Smooth muscle cell (in vitro differentiated cells): ENCODE measurements around the gene NDUFV1. TPM values are rescaled to one million over a fixed set of nuclear protein-coding genes. Genes with fewer than 3 reads are reported as not detected.

Experiments
- DNase-seq: peaks from one replicate; lab custom pipeline; 2025; ENCODE audit not compliant: unreplicated experiment; lab: John Stamatoyannopoulos, UW
- H2AFZ ChIP-seq: fragments of 200-600 bp; sonication (generic); 2 replicates; pipeline ENCODE4 v1.6.0; 2016; ENCODE audit warnings: antibody characterized with exemption, low read depth, mild to moderate bottlenecking
- H3F3A ChIP-seq: fragments of 200-600 bp; sonication (generic); 2 replicates; pipeline ENCODE4 v1.6.0; 2017; ENCODE audit warnings: antibody characterized with exemption, low read depth
- H3K27ac ChIP-seq: fragments of 200-600 bp; sonication (generic); 2 replicates; pipeline ENCODE4 v1.5.1; 2016; ENCODE audit warnings: low read depth, mild to moderate bottlenecking
- H3K27me3 ChIP-seq: fragments of 200-600 bp; sonication (generic); 2 replicates; pipeline ENCODE4 v1.6.1; 2016; ENCODE audit warnings: low read depth, mild to moderate bottlenecking
- H3K36me3 ChIP-seq: fragments of 200-600 bp; sonication (generic); 2 replicates; pipeline ENCODE4 v1.5.1; 2016; ENCODE audit warnings: low read depth
- H3K4me1 ChIP-seq: fragments of 200-600 bp; sonication (generic); 2 replicates; pipeline ENCODE4 v1.5.1; 2016; ENCODE audit warnings: low read depth
- H3K4me2 ChIP-seq: fragments of 200-600 bp; sonication (generic); 2 replicates; pipeline ENCODE4 v1.6.0; 2016; ENCODE audit warnings: mild to moderate bottlenecking
- H3K4me3 ChIP-seq: fragments of 200-600 bp; sonication (generic); 2 replicates; pipeline ENCODE4 v1.5.1; 2016; ENCODE audit warnings: mild to moderate bottlenecking
- H3K79me2 ChIP-seq: fragments of 200-600 bp; sonication (generic); 2 replicates; pipeline ENCODE4 v1.6.0; 2016; ENCODE audit warnings: low read depth, mild to moderate bottlenecking
- H3K9ac ChIP-seq: fragments of 200-600 bp; sonication (generic); 2 replicates; pipeline ENCODE4 v1.6.0; 2016; ENCODE audit warnings: low read depth
- H3K9me3 ChIP-seq: fragments of 200-600 bp; sonication (generic); replicated peaks from 2 replicates; pipeline ENCODE4 v1.5.1; 2016; ENCODE audit warnings: low read depth
- H4K20me1 ChIP-seq: fragments of 200-600 bp; sonication (generic); 2 replicates; pipeline ENCODE4 v1.6.0; 2016; ENCODE audit warnings: low read depth
- WGBS: methylation state at CpG from one replicate; pipeline ENCODE4 v1.1.7; 2016; ENCODE audit warnings: low lambda C conversion rate; 5-methylcytosine and 5-hydroxymethylcytosine counted together
- polyA plus RNA-seq: library from polyadenylated mRNA; unstranded; fragments of >200 nt; fragmentation: Nextera tagmentation; extraction: Ambion mirVana; gene quantifications from 2 replicates; pipeline ENCODE4 v1.2.1, GENCODE V29; 2016
- total RNA-seq: library from RNA; depleted of rRNA; stranded (reverse); fragments of >200 nt; gene quantifications from 2 replicates; pipeline ENCODE4 v1.2.3, GENCODE V29; 2014
- TF ChIP-seq, protein P1 (sequence below): fragments of 200-600 bp; sonication (generic); IDR thresholded peaks from 2 replicates; pipeline ENCODE4 v1.5.1; 2017; ENCODE audit warnings: borderline replicate concordance, mild to moderate bottlenecking, antibody characterized with exemption; ENCODE audit not compliant: insufficient read depth, poor library complexity, severe bottlenecking

NDUFV1 gene
- total RNA-seq (110 and 111 TPM in 2 replicates), polyA plus RNA-seq (201 and 207 TPM in 2 replicates)

DNA sequence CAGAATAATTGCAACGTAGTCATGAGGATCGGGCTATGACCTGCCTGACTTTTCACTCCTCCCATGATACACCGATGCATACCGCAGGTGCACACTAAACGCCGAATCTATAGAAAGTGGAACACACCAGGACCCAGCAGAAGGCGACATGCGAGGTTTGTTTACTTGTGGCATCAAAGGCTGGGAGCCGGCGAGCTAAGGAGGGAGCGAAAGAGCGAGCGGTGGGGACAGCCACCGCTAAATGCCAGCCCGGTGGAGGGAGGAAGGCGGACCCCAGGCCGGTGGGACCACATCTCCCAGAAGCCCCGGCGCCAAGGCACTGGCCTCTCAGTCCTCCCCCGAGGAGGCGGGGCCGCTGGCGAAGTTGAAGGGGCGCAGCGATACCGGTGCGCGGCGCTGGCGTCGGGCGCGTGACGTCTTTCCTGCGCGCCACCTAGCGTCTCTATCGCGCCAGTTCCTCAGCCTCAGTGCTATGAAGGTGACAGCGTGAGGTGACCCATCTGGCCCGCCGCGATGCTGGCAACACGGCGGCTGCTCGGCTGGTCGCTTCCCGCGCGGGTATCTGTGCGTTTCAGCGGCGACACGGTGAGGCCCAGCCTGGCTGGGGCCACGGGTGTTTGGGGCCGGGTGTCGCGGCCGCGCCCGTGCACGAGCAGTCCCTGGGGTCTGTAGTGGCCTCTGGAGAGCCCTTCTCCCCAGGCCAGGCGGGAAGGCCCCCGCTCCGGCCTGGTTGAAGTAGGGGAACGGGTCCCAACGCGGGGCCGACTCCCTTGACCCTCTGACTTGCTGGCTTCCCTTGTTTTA lies at the start of gene NDUFV1:
TSS of gene NDUFV1 (plus strand) at position 445 of the 804 bp plus-strand sequence. CDS start at position 514, 69 bp downstream.
- 3% methylated on average over 68 of the region's 69 CpGs for WGBS
- H3K4me1 ChIP-seq, result peaks cover 18% of the 10 kb centered on the region
- TF ChIP-seq, protein P1, sequence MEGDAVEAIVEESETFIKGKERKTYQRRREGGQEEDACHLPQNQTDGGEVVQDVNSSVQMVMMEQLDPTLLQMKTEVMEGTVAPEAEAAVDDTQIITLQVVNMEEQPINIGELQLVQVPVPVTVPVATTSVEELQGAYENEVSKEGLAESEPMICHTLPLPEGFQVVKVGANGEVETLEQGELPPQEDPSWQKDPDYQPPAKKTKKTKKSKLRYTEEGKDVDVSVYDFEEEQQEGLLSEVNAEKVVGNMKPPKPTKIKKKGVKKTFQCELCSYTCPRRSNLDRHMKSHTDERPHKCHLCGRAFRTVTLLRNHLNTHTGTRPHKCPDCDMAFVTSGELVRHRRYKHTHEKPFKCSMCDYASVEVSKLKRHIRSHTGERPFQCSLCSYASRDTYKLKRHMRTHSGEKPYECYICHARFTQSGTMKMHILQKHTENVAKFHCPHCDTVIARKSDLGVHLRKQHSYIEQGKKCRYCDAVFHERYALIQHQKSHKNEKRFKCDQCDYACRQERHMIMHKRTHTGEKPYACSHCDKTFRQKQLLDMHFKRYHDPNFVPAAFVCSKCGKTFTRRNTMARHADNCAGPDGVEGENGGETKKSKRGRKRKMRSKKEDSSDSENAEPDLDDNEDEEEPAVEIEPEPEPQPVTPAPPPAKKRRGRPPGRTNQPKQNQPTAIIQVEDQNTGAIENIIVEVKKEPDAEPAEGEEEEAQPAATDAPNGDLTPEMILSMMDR, result peak; percentile 57
- H3F3A ChIP-seq, result no peaks in the 10 kb centered on the region
- H3K79me2 ChIP-seq, result peaks cover 16% of the 10 kb centered on the region
- peak within 1 kb of the TSS; percentile 71 for H3K4me3 ChIP-seq
- peak within 1 kb of the TSS; percentile 84 for H3K9ac ChIP-seq
- peak; percentile 74 for DNase-seq
- H3K27me3 ChIP-seq, result no peaks in the 10 kb centered on the region
- peak within 1 kb of the TSS; percentile 87 for H3K4me2 ChIP-seq
- peak within 1 kb of the TSS; percentile 87 for H2AFZ ChIP-seq
- no peaks in the 10 kb centered on the region for H3K36me3 ChIP-seq
- no peaks in the 10 kb centered on the region for H4K20me1 ChIP-seq
- no peaks in the 10 kb centered on the region for H3K9me3 ChIP-seq
- H3K27ac ChIP-seq, result no peak within 1 kb of the TSS

DNA sequence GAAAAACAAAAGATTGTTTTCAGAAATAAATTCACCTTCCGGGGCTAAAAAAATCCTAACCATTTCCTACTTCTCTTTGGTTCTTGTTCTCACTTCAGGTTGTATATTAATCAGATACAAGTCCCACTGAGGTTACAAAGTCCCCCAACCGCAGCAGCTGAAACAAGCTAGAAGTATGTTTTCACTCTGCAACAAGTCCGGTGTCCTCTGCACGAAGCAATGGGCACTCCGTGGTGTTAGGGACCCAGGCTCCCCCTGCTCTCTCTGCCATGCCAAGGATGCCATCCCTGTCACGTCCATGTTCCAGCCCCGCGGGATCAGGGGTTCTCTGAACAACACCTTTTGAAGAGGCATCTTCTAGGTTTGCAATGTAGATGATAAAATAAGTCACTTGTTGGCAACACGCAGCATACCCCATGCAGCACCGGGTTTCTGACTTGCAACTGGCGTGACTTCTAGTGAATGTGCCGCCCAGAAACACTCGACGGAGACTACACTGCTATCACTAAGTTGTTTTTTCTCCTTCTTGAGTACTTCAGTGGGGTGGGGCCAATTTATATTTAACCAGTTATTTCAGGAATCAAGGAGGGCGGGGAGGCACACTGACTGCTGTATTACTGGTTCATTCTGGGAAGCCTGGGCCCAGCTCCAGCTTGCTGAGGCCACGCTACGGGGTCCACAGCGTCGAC lies 48.5 kb upstream of the NDUFV1 start:
- Histone ChIP-seq H3K79me2 (no peaks in the 10 kb centered on the region), H3K9me3 (no peaks in the 10 kb centered on the region), H4K20me1 (no peaks in the 10 kb centered on the region), H3K4me1 (peaks cover 6% of the 10 kb centered on the region), H3K27ac (no peak overlapping the region), H3K36me3 (no peaks in the 10 kb centered on the region), H3K27me3 (no peaks in the 10 kb centered on the region), H3K4me3 (no peak overlapping the region), H3F3A (peaks cover 5% of the 10 kb centered on the region), H2AFZ (no peak overlapping the region), H3K4me2 (no peak overlapping the region), H3K9ac (no peak overlapping the region)
- TF ChIP-seq, protein P1, result no peak
- 93% methylated on average over 19 of the region's 19 CpGs for WGBS
- DNase-seq, result no peak

DNA sequence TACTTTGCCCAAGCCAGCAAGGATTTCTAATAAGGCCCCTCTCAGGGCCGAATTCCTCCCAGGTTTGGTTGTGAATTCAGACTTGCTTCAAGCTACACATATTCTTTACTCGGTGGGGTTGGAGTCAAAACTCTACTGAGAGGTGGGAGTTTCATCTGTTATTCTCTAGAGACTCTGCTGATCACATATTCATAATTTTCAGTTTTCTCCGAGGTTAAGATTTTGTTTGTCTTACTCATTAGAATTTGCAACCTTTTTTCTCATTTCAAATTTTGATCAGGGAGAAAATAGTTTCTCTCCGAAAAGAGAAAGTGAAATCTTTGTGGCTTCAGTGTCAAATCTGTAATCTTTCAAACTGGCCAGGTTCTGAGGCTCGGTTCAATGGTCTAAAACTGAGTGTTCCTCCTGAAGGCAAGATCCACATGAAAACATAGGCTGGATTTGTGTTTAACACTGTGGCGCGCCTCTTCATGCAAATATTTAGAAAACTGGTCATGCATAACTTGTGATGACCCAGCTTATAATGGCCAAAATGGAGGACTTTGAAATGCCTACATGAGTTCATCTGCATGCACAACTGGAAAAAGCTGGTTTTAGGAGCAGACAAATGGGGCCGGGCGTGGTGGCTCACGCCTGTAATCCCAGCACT lies 44.6 kb upstream of the NDUFV1 start:
- Histone ChIP-seq H3K27ac (peak overlapping the region; percentile 98), H3K27me3 (no peaks in the 10 kb centered on the region), H3K4me1 (peaks cover 12% of the 10 kb centered on the region), H4K20me1 (no peaks in the 10 kb centered on the region), H2AFZ (peak overlapping the region; percentile 34), H3K4me2 (no peak overlapping the region), H3K9ac (peak overlapping the region; percentile 95), H3K36me3 (no peaks in the 10 kb centered on the region), H3K9me3 (no peaks in the 10 kb centered on the region), H3K79me2 (no peaks in the 10 kb centered on the region), H3F3A (peaks cover 7% of the 10 kb centered on the region), H3K4me3 (no peak overlapping the region)
- TF ChIP-seq, protein P1, result no peak
- DNase-seq, result no peak
- 82% methylated on average over 10 of the region's 10 CpGs for WGBS
